ENCODE data around the gene EXT2.

Gene EXT2

DNA sequence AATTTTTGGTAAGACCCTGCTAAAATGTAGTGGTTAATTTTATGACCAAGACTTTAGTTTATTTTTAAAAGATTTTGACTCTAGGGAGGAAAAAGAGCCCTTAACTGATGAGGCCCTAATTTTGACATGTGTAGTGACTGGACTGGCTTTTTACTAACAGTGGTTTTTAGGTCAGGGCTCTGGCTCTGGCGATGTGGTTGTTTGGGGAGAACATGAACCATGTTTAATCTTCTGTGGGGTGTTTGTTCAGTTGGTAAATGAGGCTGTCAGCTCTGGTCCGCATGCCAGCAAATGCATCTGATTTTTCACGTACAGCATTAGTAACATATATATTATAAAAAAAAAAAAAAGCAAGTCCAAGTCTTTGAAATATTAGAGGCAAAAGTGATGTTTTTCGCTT lies 104.3 kb downstream of the EXT2 start:
- DNase-seq (ENCODE audit: low read depth, low spot score): no peak

- DNase-seq (ENCODE audit: low read depth, low spot score): no peak
These were observed 108.0 kb downstream of the EXT2 start for GRCh38 chr11:44203270-44204043.

- no peak for DNase-seq (ENCODE audit: low read depth, low spot score)
These were observed 109.9 kb downstream of the EXT2 start for GRCh38 chr11:44205352-44205751.

DNA sequence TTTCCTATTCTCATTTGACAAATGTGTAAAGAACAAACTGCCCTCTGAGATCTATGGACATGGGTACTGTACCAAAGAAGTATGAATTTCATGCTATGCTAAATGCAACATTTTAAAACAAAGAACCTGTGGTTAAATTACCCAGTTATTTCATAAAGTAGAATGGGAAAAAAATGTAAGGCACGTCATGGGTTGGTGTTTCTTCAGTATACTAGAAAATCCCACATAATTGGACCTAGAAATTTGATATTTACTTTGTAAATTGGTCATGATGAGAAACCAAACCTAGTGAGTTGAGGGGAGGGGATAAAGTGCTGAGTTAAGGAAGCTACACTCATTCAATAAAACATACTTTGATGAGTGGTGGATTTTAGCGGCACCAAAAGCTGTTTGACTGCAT lies 110.4 kb downstream of the EXT2 start:
- no peak for DNase-seq (ENCODE audit: low read depth, low spot score)

DNA sequence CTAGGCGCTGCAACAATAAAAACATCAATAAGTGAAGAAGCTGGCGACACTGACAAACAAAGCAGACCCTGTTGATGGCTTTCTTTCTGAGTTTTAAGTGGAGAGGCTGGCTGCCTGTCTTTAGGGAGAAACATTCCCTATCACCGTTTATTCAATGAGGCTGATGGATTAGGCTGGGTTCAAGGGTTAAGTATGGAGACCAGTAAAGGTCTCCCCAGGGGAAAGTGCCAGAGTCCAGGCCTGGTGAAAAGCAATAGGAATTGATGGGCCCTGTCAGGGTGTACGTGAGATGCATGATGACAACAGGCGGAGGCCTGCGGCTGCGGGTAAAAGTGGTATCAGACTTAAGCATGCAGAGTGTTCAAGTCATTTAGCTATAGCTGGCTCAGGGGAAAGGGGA lies 111.8 kb downstream of the EXT2 start:
- DNase-seq (ENCODE audit: low read depth, low spot score): no peak

GRCh38 chr11:44208976-44209603 lies 113.6 kb downstream of the EXT2 start:
- no peak for DNase-seq (ENCODE audit: low read depth, low spot score)

- no peak for DNase-seq (ENCODE audit: low read depth, low spot score)
These were observed 116.7 kb downstream of the EXT2 start for GRCh38 chr11:44212128-44212527.

GRCh38 chr11:44213148-44213547 lies 117.7 kb downstream of the EXT2 start:
- DNase-seq (ENCODE audit: low read depth, low spot score): no peak

DNA sequence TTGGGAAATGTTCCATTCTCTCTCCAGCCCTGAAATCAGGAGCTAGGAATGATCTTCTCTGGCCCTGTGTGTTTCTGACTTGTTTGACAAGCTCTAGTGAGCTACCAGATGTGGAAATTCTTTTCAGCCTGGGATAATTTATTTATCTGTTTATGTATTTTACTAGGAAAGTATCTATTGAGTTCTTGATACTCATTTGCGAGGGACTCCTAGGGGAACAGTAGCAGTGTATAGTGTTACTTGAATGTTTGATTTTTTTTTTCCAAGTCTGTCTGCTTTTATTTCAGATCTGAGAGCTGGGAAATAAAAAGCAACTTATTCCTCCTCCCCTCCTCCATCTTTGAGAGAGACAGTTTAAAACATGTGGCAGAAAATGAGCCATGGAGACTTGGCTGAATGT lies 122.0 kb downstream of the EXT2 start:
- no peak for DNase-seq (ENCODE audit: low read depth, low spot score)

- no peak for DNase-seq (ENCODE audit: low read depth, low spot score)
These were observed 124.6 kb downstream of the EXT2 start for GRCh38 chr11:44219830-44220796.

GRCh38 chr11:44221456-44221855 lies 126.0 kb downstream of the EXT2 start:
- DNase-seq (ENCODE audit: low read depth, low spot score): no peak

DNA sequence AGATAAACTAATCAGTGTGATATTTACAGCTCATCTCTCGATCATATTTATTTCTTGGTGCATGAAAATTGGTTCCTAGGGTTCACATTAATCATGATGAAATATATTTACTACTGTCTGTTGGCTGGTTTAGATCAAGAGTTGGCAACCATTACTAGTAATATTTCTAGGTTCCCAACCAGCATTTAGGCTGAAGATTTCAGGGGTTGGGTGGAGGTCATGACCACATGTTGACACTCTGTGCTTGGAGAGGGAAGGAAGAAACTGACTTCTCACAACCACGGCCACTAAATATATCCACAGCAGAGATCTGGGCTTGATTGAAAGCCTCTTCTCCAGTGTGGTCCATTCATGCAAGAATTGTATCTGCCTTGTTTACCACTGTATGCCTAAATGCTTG lies 126.5 kb downstream of the EXT2 start:
- DNase-seq (ENCODE audit: low read depth, low spot score): no peak

DNA sequence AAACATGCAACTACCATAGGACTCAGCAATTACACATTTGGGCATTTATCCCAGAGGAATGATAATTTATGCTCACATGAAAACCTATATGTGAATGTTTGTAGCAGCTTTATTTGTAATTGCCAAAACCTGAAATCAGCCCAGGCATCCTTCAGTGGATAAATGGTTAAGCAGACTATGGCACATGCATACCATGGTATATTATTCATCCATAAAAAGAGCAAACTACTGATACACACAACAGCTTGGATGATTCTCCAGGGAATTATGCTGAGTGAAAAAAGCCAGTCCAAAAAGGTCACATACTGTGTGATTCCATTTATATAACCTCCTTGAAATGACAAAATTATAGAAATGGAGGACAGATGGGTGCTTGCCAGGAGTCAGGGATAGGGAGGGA lies 127.8 kb downstream of the EXT2 start:
- no peak for DNase-seq (ENCODE audit: low read depth, low spot score)

DNA sequence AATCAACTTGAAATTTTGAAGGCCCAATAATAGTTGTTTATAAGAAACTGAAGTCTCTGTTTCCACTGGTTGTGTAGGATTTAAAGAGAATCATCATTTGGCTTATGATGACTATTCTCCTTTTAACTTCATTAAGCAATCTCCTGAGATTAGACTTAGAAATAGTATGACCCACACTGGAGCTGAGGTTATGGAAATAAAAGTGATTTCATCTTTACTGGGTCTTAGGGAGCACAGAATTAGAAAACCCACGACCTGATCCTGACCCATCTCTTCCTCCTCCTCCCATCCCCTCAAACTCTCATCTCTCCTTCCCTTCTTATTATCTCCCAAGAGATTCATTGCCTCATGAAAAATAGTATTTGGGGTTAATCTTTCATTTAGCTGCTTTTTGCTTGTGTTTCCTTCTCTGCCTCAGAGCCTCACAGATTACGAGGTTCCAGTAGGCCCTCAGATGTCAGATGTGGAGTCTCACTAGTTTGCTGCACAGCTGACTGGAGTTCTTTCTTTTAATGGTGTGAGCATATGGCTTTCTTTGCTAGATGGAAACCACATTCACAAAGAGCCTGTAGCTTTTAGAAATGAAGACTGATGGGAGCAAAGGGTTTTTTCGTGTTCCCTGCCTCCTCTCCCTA lies 129.5 kb downstream of the EXT2 start:
- no peak for DNase-seq (ENCODE audit: low read depth, low spot score)

- no peak for DNase-seq (ENCODE audit: low read depth, low spot score)
These were observed 131.0 kb downstream of the EXT2 start for GRCh38 chr11:44226490-44226889.

- no peak for DNase-seq (ENCODE audit: low read depth, low spot score)
These were observed 131.5 kb downstream of the EXT2 start for GRCh38 chr11:44226945-44227344.

GRCh38 chr11:44228379-44228778 lies 132.9 kb downstream of the EXT2 start:
- no peak for DNase-seq (ENCODE audit: low read depth, low spot score)

- DNase-seq (ENCODE audit: low read depth, low spot score): no peak
These were observed 133.6 kb downstream of the EXT2 start for GRCh38 chr11:44229098-44229497.

GRCh38 chr11:44229624-44230023 lies 134.1 kb downstream of the EXT2 start:
- no peak for DNase-seq (ENCODE audit: low read depth, low spot score)

DNA sequence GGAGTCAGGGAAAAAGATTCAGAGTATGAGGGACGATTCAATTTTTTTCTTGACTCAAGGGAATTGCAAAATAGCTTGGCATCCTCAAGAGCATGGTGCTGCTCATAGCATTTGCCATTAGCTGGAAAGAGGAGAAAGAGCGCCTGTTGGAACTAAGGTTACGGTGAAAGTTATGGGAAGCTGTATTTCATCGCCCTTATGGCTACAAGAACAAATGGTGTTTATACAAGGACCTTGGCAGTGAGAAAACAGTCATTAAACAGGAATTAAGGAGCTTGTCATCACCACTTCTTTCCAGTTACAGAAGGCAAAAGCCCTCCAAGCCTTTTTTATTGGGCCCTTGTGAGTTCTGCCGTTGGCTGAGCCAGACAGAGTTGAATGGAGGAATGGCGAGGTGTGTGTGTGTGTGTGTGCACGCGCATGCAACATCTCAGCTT lies 140.3 kb downstream of the EXT2 start:
- no peak for DNase-seq (ENCODE audit: low read depth, low spot score)

- DNase-seq (ENCODE audit: low read depth, low spot score): no peak
These were observed 140.8 kb downstream of the EXT2 start for GRCh38 chr11:44236296-44236695.

- no peak for DNase-seq (ENCODE audit: low read depth, low spot score)
These were observed 141.7 kb downstream of the EXT2 start for GRCh38 chr11:44237156-44237555.
